SK-N-SH (cell line): ENCODE measurements around the gene GDPD3. TPM values are rescaled to one million over a fixed set of nuclear protein-coding genes. Genes with fewer than 3 reads are reported as not detected.

Experiments used
- CTCF ChIA-PET: fragments of 300-600, 350-600 bp; formaldehyde crosslinking; extraction: SDS; loops from one replicate; lab custom pipeline; 2021; lab: Yijun Ruan, JAX
- POLR2A ChIA-PET: fragments of 350-600 bp; sonication (Branson Sonifier 250); formaldehyde crosslinking; extraction: SDS; loops from one replicate; lab custom pipeline; 2020; ENCODE audit warnings: antibody characterized with exemption, inconsistent platforms; lab: Yijun Ruan, JAX
- DNase-seq: peaks from one replicate; pipeline ENCODE4 v3.0.0; 2012
- H2AFZ ChIP-seq: fragments of 200-600 bp; sonication (generic); 2 replicates; pipeline ENCODE4 v1.8.1; 2016; ENCODE audit warnings: antibody characterized with exemption, mild to moderate bottlenecking, low read depth
- H3F3A ChIP-seq: fragments of 200-600 bp; sonication (generic); replicated peaks from 2 replicates; pipeline ENCODE3; 2016; ENCODE audit warnings: antibody characterized with exemption, mild to moderate bottlenecking; ENCODE audit not compliant: insufficient read depth
- H3K27ac ChIP-seq, 2 experiments: fragments of 200-500 bp in 1 of 2; fragments of 200-600 bp in 1 of 2; sonication (Bioruptor generic) in 1 of 2; sonication (generic), shearing (Covaris generic) in 1 of 2; 2 replicates each; pipeline versions ENCODE4 v1.5.1 to v1.6.1; 2014 to 2016; ENCODE audit warnings: low read depth in 2 of 2, inconsistent platforms in 1 of 2, low read length in 1 of 2, mild to moderate bottlenecking in 1 of 2, mixed read lengths in 1 of 2
- H3K27me3 ChIP-seq: fragments of 200-600 bp; sonication (generic), shearing (Covaris generic); 2 replicates; pipeline ENCODE4 v1.6.1; 2016; ENCODE audit warnings: mixed run types; ENCODE audit not compliant: insufficient read depth
- H3K36me3 ChIP-seq, 2 experiments: fragments of 200-500 bp in 1 of 2; fragments of 200-600 bp in 1 of 2; sonication (Bioruptor generic) in 1 of 2; sonication (generic) in 1 of 2; replicated peaks in 1 of 2; 2 replicates each; pipeline versions ENCODE3 to v1.5.1; 2014 to 2016; ENCODE audit warnings: low read length in 1 of 2, mild to moderate bottlenecking in 1 of 2; ENCODE audit not compliant: insufficient read depth in 2 of 2, control insufficient read depth in 1 of 2
- H3K4me1 ChIP-seq, 2 experiments: fragments of 200-500 bp in 1 of 2; fragments of 200-600 bp in 1 of 2; sonication (Bioruptor generic) in 1 of 2; sonication (generic), shearing (Covaris generic) in 1 of 2; 2 replicates each; pipeline versions ENCODE4 v1.5.1 to v1.6.1; 2014 to 2016; ENCODE audit warnings: low read depth in 1 of 2, low read length in 1 of 2, mixed run types in 1 of 2; ENCODE audit not compliant: insufficient read depth in 2 of 2, control insufficient read depth in 1 of 2
- H3K4me2 ChIP-seq: fragments of 200-600 bp; sonication (generic), shearing (Covaris generic); 2 replicates; pipeline ENCODE4 v1.6.1; 2017; ENCODE audit warnings: mixed run types
- H3K4me3 ChIP-seq, 2 experiments: fragments of 200-500 bp in 1 of 2; fragments of 200-600 bp in 1 of 2; sonication (Bioruptor generic) in 1 of 2; sonication (generic), shearing (Covaris generic) in 1 of 2; 2 replicates each; pipeline versions ENCODE4 v1.5.1 to v1.8.1; 2014 to 2016; ENCODE audit warnings: low read depth in 2 of 2, inconsistent platforms in 1 of 2, low read length in 1 of 2, mild to moderate bottlenecking in 1 of 2, mixed read lengths in 1 of 2, moderate library complexity in 1 of 2
- H3K79me2 ChIP-seq: fragments of 200-600 bp; sonication (generic); 2 replicates; pipeline ENCODE4 v1.8.1; 2017; ENCODE audit warnings: mild to moderate bottlenecking; ENCODE audit not compliant: insufficient read depth
- H3K9ac ChIP-seq: fragments of 200-600 bp; sonication (generic); 2 replicates; pipeline ENCODE4 v1.6.1; 2017; ENCODE audit warnings: mixed run types
- H3K9me2 ChIP-seq: fragments of 200-600 bp; sonication (generic); 2 replicates; pipeline ENCODE4 v1.6.1; 2017; ENCODE audit warnings: mixed run types
- H3K9me3 ChIP-seq: fragments of 200-600 bp; sonication (generic); 2 replicates; pipeline ENCODE4 v1.6.1; 2017; ENCODE audit warnings: mixed run types, mild to moderate bottlenecking, moderate library complexity
- H4K20me1 ChIP-seq: fragments of 200-600 bp; sonication (generic); 2 replicates; pipeline ENCODE4 v1.6.1; 2017; ENCODE audit warnings: mild to moderate bottlenecking, mixed run types; ENCODE audit not compliant: insufficient read depth
- ELF1 ChIP-seq: IDR thresholded peaks from 2 replicates; pipeline ENCODE4 v1.4.0; 2012
- EZH2phosphoT487 ChIP-seq: fragments of 200-600 bp; sonication (generic); IDR thresholded peaks from 2 replicates; pipeline ENCODE4 v1.6.1; 2017; ENCODE audit warnings: low read depth, mixed run types, mild to moderate bottlenecking, antibody characterized with exemption, moderate library complexity, borderline replicate concordance
- FOSL2 ChIP-seq: IDR thresholded peaks from 2 replicates; pipeline ENCODE4 v1.4.0; 2012; ENCODE audit warnings: low read depth, mild to moderate bottlenecking, moderate library complexity, borderline replicate concordance
- GATA2 ChIP-seq: sonication (generic); formaldehyde crosslinking; IDR thresholded peaks from 2 replicates; pipeline ENCODE4 v1.5.0; 2020; ENCODE audit warnings: mild to moderate bottlenecking, missing genetic modification reagents
- MEF2A ChIP-seq: IDR thresholded peaks from 2 replicates; pipeline ENCODE4 v1.4.0; 2012; ENCODE audit warnings: low read depth, borderline replicate concordance
- MXI1 ChIP-seq: IDR thresholded peaks from 2 replicates; pipeline ENCODE4 v1.6.1; 2012; ENCODE audit warnings: mild to moderate bottlenecking, low read depth, low read length, improper control_type of control experiment
- NFIC ChIP-seq: IDR thresholded peaks from 2 replicates; pipeline ENCODE4 v1.4.0; 2012; ENCODE audit warnings: borderline replicate concordance
- POLR2AphosphoS5 ChIP-seq: IDR thresholded peaks from 2 replicates; pipeline ENCODE4 v1.6.1; 2012; ENCODE audit warnings: low read depth, low read length
- RAD21 ChIP-seq: IDR thresholded peaks from 2 replicates; pipeline ENCODE4 v1.6.1; 2012; ENCODE audit warnings: mild to moderate bottlenecking, low read length
- RCOR1 ChIP-seq: fragments of 150-350 bp; IDR thresholded peaks from 2 replicates; pipeline ENCODE4 v1.6.1; 2017; ENCODE audit warnings: antibody characterized with exemption, low read length
- SIN3A ChIP-seq: IDR thresholded peaks from 2 replicates; pipeline ENCODE4 v1.6.1; 2012; ENCODE audit warnings: low read depth, mild to moderate bottlenecking, low read length, moderate library complexity, borderline replicate concordance
- YY1 ChIP-seq: IDR thresholded peaks from 2 replicates; pipeline ENCODE4 v1.4.0; 2012; ENCODE audit warnings: low read depth, mild to moderate bottlenecking
- ZBTB33 ChIP-seq: IDR thresholded peaks from 2 replicates; pipeline ENCODE4 v1.4.0; 2012; ENCODE audit warnings: low read depth, borderline replicate concordance
- WGBS: methylation state at CpG from one replicate; pipeline ENCODE4 v1.1.6; 2017; ENCODE audit warnings: low lambda C conversion rate; 5-methylcytosine and 5-hydroxymethylcytosine counted together
- polyA plus RNA-seq, 3 experiments: library from polyadenylated mRNA; depleted of rRNA; stranded (reverse); fragments of >200 nt; gene quantifications; 2 replicates each; pipeline ENCODE4 v1.2.3, GENCODE V29; 2012
- TF ChIP-seq, protein P1 (sequence below): IDR thresholded peaks from 2 replicates; pipeline ENCODE4 v1.4.0; 2012; ENCODE audit warnings: low read depth
- TF ChIP-seq, protein P2 (sequence below): IDR thresholded peaks from 2 replicates; pipeline ENCODE4 v1.4.0; 2012; ENCODE audit warnings: low read depth, borderline replicate concordance
- TF ChIP-seq, protein P3 (sequence below): fragments of 150-350 bp; IDR thresholded peaks from 2 replicates; pipeline ENCODE4 v1.6.1; 2017; ENCODE audit warnings: antibody characterized with exemption, low read length, low read depth, borderline replicate concordance

GDPD3 gene
- polyA plus RNA-seq, 1 of the 3 experiments (the other 2 are of a cell fraction): 2.3 TPM

DNA sequence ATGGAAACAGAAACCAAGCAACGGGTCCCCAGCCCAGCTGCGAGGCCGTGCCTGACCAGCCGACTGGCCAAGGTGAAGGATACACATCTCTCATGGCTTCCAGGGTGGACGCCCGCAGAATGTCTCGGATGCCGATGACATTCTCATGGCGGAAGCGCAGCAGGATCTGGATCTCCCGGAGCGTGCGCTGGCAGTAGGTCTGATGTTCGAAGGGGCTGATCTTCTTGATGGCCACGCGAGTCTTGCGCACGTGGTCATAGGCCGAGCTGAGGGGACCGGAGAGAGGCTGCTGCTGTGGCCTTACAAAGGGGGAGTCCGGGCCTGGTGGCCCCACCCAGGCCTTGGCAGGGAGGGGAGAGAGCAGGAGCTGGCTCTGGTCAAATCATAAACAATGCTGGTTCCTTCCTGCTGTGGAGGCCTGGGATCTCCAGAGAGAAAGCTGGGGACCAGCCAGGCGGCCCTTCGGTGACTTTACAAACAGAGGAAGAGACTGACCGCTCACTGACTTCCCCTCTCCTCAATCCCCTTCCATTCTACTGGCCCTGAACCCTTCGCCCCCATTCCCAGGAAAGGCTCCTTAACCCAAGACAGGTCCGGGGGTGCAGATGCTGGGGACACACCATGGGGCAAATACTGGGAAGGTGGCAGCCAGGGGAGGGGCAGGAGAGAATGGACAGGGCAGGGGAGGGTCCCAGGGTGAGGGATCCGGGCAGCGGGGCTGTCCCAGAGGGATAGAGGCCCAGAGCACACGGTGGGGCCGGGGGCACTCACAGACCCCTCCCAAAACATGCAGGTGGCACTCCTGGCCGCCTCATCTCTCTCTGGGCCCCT is 8.6 kb upstream of the GDPD3 start:
- no peaks in the 10 kb centered on the region for H3K79me2 ChIP-seq
- ChIA-PET POLR2A (no interaction called here), CTCF (interaction anchor here (0.8 to 2.3 kb wide), 2 partner anchors 9 to 90 kb away, joined by 3 to 11 read pairs; partner anchors contain the start of gene GDPD3)
- H3K4me3 ChIP-seq: peak overlapping the region; percentile 65 to 70
- H4K20me1 ChIP-seq: no peaks in the 10 kb centered on the region
- peak overlapping the region; percentile 68 for H3K9ac ChIP-seq
- peak overlapping the region; percentile 97 for H3K4me2 ChIP-seq
- H3K9me3 ChIP-seq: no peaks in the 10 kb centered on the region
- H3K36me3 ChIP-seq: peaks cover 0 to 6% of the 10 kb centered on the region in 2 experiments
- peak overlapping the region in 1 of 2 experiments; percentile 54; a peak in 1 of 4 replicates for H3K27ac ChIP-seq
- 95% methylated on average over 24 of the region's 31 CpGs for WGBS
- no peak overlapping the region for H2AFZ ChIP-seq
- H3K4me1 ChIP-seq: peaks cover 9 to 11% of the 10 kb centered on the region in 2 experiments; a peak in 3 of 4 replicates
- H3F3A ChIP-seq: peaks cover 14% of the 10 kb centered on the region
- H3K9me2 ChIP-seq: no peaks in the 10 kb centered on the region
- TF ChIP-seq GATA2 (CRISPR knock-in tag) (no peak), ELF1 (no peak), RCOR1 (no peak), MXI1 (no peak), RAD21 (no peak), MEF2A (no peak), FOSL2 (no peak)
- TF ChIP-seq, protein P1, sequence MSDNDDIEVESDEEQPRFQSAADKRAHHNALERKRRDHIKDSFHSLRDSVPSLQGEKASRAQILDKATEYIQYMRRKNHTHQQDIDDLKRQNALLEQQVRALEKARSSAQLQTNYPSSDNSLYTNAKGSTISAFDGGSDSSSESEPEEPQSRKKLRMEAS: no peak
- DNase-seq: peak; percentile 43
- H3K27me3 ChIP-seq: no peaks in the 10 kb centered on the region

DNA sequence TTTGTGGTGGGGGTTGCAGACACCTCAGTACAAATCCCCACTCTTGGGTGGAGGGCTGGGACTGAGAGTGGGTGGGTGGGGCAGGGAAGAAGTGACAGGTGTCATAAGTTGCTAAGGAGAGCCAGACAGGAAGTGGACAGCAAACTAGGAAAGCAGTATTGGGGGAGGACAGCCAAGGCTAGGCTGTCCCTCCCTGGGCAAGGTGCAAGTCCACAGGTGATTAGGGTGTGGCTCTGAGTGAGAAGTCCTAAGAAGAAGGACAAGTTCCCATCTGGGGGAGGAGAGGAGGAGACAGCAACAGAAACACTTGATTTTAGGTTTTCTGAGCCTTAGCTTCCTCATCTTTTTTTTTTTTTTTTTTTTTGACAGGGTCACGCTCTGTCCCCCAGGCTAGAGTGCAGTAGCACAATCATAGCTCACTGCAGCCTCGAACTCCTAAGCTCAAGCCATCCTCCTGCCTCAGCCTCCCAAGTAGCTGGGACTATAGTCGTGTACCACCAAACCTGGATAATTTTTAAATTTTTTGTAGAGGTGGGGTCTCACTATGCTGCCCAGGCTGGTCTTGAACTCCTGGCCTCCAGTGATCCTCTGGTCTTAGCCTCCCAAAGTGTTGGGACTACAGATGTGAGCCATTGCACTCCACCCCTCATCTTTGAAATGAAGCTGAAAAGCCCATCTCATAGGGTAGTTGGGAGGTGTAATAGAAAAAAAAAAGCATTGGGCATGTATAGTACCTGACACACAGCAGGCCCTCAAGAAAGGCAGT is 7.2 kb upstream of the GDPD3 start:
- H3K27me3 ChIP-seq: no peaks in the 10 kb centered on the region
- POLR2A ChIA-PET: interaction anchor here (1.1 kb wide), 1 partner anchor 55 kb away, joined by 3 read pairs; the partner anchor contains the start of gene ALDOA
- WGBS: 94% methylated on average over 3 of the region's 3 CpGs

More for the DNA sequence above, 7.2 kb upstream of the GDPD3 start:
- no peak overlapping the region for H3K9ac ChIP-seq
- no peaks in the 10 kb centered on the region for H3K9me2 ChIP-seq
- no peaks in the 10 kb centered on the region for H4K20me1 ChIP-seq
- peaks cover 14% of the 10 kb centered on the region for H3F3A ChIP-seq
- H3K4me3 ChIP-seq: no peak overlapping the region
- no peak overlapping the region for H3K4me2 ChIP-seq
- H3K9me3 ChIP-seq: no peaks in the 10 kb centered on the region
- CTCF ChIA-PET: interaction anchor here (1.0 to 2.3 kb wide), 3 partner anchors 8 to 28 kb away, joined by 3 to 11 read pairs (median 3); partner anchors contain the start of genes GDPD3 and YPEL3
- peaks cover 9 to 11% of the 10 kb centered on the region in 2 experiments; a peak in 3 of 4 replicates for H3K4me1 ChIP-seq
- no peak overlapping the region for H3K27ac ChIP-seq
- H2AFZ ChIP-seq: no peak overlapping the region
- H3K79me2 ChIP-seq: no peaks in the 10 kb centered on the region
- TF ChIP-seq, protein P1: no peak
- TF ChIP-seq, protein P2, sequence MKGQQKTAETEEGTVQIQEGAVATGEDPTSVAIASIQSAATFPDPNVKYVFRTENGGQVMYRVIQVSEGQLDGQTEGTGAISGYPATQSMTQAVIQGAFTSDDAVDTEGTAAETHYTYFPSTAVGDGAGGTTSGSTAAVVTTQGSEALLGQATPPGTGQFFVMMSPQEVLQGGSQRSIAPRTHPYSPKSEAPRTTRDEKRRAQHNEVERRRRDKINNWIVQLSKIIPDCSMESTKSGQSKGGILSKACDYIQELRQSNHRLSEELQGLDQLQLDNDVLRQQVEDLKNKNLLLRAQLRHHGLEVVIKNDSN: no peak
- TF ChIP-seq, protein P3, sequence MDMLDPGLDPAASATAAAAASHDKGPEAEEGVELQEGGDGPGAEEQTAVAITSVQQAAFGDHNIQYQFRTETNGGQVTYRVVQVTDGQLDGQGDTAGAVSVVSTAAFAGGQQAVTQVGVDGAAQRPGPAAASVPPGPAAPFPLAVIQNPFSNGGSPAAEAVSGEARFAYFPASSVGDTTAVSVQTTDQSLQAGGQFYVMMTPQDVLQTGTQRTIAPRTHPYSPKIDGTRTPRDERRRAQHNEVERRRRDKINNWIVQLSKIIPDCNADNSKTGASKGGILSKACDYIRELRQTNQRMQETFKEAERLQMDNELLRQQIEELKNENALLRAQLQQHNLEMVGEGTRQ: no peak
- TF ChIP-seq POLR2AphosphoS5 (no peak), YY1 (no peak), RAD21 (no peak), MEF2A (no peak), SIN3A (no peak), MXI1 (no peak), EZH2phosphoT487 (no peak), FOSL2 (no peak), NFIC (no peak), ZBTB33 (no peak)
- H3K36me3 ChIP-seq: peaks cover 0 to 6% of the 10 kb centered on the region in 2 experiments
- DNase-seq: no peak
